ENCODE measurements around the gene ERC2.

The ERC2 gene

GRCh38 chr3:55946574-55947160 lies 521.6 kb downstream of the ERC2 start:
- in situ Hi-C loops (cut with MboI; ENCODE audit: low sequenced_read_pairs): no loop called here

GRCh38 chr3:55942868-55943267 lies 525.4 kb downstream of the ERC2 start:
- in situ Hi-C loops (cut with MboI; ENCODE audit: low sequenced_read_pairs): no loop called here

GRCh38 chr3:55939287-55939686 lies 529.0 kb downstream of the ERC2 start:
- in situ Hi-C loops (cut with MboI; ENCODE audit: low sequenced_read_pairs): no loop called here

GRCh38 chr3:55937301-55937700 lies 531.0 kb downstream of the ERC2 start:
- in situ Hi-C loops (cut with MboI; ENCODE audit: low sequenced_read_pairs): no loop called here

DNA sequence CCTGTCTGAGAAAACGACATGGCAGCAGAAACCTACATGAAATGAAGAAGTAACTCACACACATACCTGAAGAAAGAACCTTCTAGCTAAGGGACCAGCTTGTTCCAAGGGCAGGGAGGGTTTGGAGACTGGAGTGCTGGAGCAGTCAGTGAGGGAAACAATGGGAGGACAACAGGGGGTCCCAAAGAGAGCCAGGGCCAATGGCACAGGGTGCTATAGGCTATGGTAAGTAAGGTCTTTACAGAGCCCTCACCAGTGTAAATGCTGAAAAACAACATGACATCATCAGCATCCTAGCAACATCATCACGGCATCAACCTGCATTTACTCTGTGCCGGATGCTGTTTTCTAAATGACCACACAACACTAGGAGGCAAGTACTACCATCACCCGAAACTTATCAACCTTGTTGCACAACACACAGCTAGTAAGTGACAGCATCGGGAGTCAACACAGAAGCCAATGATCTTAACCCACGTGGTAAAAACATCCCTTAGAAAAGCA lies 531.7 kb downstream of the ERC2 start:
- in situ Hi-C loops (cut with MboI; ENCODE audit: low sequenced_read_pairs): no loop called here

- in situ Hi-C loops (cut with MboI; ENCODE audit: low sequenced_read_pairs): no loop called here
Observed at GRCh38 chr3:55935241-55935640, 533.0 kb downstream of the ERC2 start.

DNA sequence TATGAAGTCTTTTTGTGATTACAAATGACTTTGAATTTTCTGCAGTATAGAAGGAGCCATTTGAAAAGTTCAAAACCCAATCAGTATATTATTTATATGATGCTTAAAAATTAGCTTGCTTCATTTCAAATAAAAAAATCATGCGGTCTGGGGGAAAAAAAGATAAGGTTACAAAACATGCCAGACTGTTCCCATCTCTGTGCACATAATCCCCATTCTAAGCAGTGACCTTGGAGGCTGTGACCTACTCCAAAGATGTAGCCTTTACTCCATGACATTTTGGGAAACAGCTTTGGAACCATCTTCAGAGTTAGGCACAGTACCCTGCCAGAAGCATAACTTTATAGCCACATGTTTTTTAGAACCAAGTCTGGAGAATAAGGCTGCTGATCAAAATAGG lies 533.5 kb downstream of the ERC2 start:
- in situ Hi-C loops (cut with MboI; ENCODE audit: low sequenced_read_pairs): no loop called here

DNA sequence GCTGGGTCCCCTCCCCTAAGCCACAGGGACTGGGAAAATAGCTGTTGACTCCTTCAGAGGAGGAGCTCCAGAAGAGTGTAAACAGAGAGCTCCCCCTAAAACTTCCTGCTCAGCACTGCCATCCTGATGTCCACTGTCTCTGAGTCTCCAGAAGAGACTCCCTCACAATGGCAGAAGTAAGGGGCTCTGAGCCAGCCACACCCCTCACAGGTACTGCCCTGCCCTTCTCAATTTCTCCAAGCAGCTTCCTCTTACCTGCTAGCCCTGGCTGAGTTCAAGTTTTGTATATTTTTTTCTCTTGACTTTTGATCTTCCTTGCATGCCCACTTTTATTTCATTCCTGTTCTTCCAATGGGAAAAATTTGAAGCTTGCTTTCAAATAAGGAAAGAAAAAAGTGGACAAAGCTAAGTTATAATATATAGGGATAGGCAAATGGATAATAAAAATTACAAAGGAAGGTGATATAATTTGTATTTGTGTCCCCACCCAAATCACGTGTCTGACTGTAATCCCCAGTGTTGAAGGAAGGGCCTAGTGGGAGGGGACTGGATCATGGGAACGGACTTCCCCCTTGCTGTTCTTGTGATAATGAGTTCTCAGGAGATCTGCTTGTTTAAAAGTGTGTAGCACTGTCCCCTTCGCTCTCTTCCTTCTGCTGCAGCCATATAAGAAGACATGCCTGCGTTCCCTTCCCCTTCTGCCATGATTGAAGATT lies 539.0 kb downstream of the ERC2 start:
- in situ Hi-C loops (cut with MboI; ENCODE audit: low sequenced_read_pairs): no loop called here

DNA sequence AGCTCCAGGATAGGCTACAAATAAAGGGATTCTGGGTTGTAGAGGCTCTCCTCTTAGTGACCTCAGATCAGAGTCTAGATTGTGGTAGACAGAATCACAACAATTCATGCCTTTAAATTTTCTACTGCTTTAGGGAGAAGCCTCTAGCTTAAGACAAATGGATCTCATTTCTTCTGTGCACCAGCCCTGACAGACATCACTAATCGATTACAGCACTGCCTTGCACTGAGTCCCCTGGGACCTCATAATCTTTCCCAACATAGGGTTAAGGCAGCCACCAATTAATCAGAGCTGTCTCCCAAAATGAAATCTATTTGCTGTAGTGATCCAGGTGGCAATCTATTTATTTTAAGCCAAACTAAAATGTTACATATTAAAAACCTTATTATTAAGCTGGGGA lies 544.6 kb downstream of the ERC2 start:
- in situ Hi-C loops (cut with MboI; ENCODE audit: low sequenced_read_pairs): no loop called here

DNA sequence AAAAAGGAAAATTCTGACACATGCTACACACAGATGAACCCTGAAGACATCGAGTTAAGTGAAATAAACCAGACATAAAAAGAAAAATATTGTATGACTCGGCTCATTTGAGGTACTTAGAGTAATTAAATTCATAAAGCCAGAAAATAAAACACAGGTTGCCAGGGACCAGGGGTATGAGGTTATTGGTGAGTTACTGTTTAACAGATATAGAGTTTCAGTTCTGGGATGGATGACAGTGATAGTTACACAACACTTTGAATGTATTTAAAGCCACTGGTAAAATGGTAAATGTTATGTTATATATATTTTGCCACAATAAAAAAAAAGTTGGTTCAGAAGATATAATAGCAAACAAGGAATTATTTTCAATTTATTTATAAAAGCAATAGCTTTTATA lies 545.1 kb downstream of the ERC2 start:
- in situ Hi-C loops (cut with MboI; ENCODE audit: low sequenced_read_pairs): no loop called here

DNA sequence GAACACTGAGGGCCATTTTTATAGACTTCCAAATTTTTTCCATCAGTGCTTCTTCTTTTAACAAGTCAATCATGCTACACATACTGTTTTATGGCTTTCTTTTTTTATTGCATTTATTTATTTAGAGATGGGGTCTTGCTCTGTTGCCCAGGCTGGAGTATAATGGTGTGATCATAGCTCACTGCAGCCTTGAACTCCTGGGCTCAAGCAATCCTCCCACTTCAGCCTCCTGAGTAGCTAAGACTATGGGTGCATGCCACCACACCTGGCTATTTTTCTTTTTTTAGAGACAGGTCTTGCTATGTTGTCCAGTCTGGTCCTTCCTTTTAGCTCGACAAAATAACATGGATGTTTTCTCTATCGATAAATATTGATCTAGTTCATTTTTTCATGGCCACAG lies 555.4 kb downstream of the ERC2 start:
- in situ Hi-C loops (cut with MboI; ENCODE audit: low sequenced_read_pairs): no loop called here

- in situ Hi-C loops (cut with MboI; ENCODE audit: low sequenced_read_pairs): no loop called here
Observed at GRCh38 chr3:55911266-55911665, 557.0 kb downstream of the ERC2 start.

DNA sequence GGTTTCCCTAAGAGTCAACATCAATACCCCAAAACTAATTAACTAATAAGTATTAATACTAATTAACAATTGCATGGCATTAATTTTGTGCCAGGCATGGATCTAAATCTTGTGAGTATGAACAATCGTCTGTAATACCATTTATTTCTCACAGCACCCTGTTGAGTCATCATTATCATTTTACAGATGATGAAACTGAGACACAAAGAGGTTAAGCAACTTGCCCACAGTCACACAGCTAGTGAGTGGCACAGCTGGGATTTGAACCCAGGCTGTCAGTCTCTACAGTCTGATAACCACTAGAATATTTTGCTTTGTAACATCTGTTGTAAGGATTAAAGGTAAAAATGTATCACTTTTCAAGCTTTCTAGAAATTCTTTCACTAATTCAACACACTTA lies 557.7 kb downstream of the ERC2 start:
- in situ Hi-C loops (cut with MboI; ENCODE audit: low sequenced_read_pairs): no loop called here

DNA sequence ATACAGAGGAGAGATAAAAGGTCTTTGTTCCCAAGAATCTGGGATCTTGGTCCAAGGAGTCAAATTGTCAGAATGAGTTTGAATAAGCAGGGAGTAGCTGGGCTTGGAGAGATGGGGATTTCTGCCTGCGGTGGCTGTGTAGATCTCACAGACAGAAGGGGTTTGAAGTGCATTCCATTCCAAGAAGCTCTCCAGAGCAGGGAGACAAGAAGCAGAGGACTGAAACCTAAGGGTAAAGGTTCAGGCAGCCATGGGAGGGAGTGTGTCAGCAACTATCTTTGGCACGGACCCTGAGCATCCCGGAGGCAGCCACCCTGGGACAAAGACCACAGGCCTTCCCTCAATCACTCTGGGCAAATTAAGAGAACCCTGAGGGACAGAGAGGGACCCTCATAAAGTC lies 558.9 kb downstream of the ERC2 start:
- in situ Hi-C loops (cut with MboI; ENCODE audit: low sequenced_read_pairs): no loop called here

DNA sequence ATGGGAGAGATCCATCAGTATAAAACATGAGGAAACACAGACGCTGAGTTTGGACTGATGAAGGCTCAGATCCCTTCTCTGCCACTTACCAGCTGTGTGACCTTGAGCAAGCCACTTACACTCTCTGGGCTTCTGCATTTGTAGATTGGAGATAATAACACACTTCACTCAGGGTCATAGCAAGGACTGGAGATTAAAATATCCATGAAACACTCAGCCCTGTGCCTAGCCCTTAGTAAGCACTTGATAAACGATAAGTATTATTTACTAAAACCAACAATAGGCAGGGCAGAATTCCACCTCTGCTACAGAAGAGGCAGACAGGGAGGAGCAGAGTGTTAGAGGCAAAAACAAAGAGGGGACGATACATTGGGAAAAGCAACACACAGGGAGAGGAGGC lies 560.7 kb downstream of the ERC2 start:
- in situ Hi-C loops (cut with MboI; ENCODE audit: low sequenced_read_pairs): no loop called here

DNA sequence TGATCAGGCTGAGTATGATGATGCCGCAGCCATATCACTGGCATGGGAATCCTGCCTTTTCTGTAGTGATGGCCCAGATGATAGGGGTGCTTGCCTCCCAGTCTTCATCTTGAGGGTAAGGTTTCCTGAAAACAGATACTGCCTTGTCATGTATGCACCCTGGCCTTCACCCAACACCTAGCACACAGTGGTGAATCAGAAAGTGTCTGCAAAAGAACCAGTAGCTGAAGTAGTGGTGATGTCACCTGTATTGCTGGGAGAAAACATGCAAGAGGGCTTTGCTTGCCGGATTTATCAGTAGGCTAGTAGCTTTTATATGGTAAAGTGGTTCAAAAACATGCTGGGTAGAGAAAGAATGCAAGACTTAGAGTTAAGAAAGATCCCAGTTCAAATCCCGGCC lies 561.4 kb downstream of the ERC2 start:
- in situ Hi-C loops (cut with MboI; ENCODE audit: low sequenced_read_pairs): no loop called here

- in situ Hi-C loops (cut with MboI; ENCODE audit: low sequenced_read_pairs): no loop called here
Observed at GRCh38 chr3:55904716-55905115, 563.6 kb downstream of the ERC2 start.

- in situ Hi-C loops (cut with MboI; ENCODE audit: low sequenced_read_pairs): no loop called here
Observed at GRCh38 chr3:55903680-55904079, 564.6 kb downstream of the ERC2 start.

DNA sequence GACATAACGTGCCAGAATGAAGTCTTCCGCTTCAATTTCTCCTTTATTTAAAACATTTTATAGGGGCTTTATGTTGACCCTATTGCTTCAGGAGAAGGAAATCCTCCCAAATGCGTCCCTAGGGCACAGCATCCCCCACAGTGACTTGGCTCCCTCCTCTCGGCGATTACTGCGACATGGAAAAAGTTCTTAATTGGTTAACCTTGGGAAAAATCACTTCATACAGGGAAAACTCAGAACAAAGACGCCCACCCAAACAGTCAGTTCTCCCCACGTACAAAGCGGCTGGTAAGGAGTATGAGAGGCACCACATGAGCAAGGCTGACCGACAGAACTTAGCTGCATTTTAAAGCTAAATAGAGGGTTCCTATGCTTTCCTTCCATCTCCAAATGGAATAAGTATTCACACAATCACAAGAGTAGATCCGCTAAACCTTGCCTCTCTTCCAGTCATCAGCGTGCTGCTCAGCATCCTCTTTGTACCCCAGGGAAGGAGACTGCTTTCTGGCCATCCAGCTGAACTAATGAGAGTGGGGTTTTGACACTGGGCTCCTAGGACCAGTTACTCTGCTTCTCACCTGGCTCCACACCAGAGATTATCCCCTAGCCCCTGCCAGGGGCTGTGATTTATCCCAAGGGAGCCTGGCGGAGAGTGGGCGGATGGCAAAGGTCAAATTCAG lies 565.9 kb downstream of the ERC2 start:
- in situ Hi-C loops (cut with MboI; ENCODE audit: low sequenced_read_pairs): no loop called here

GRCh38 chr3:55899887-55900286 lies 568.4 kb downstream of the ERC2 start:
- in situ Hi-C loops (cut with MboI; ENCODE audit: low sequenced_read_pairs): no loop called here

- in situ Hi-C loops (cut with MboI; ENCODE audit: low sequenced_read_pairs): no loop called here
Observed at GRCh38 chr3:55897573-55898224, 570.6 kb downstream of the ERC2 start.
